Fibroblast of skin of abdomen (primary cell): ENCODE results near the gene ACSF3.
A peak's percentile ranks its signal among the peaks of the same experiment; 100 is the strongest.

ENCODE experiments used
- DNase-seq: peaks from one replicate; pipeline ENCODE4 v3.0.0-alpha.2; 2013

The ACSF3 gene

DNA sequence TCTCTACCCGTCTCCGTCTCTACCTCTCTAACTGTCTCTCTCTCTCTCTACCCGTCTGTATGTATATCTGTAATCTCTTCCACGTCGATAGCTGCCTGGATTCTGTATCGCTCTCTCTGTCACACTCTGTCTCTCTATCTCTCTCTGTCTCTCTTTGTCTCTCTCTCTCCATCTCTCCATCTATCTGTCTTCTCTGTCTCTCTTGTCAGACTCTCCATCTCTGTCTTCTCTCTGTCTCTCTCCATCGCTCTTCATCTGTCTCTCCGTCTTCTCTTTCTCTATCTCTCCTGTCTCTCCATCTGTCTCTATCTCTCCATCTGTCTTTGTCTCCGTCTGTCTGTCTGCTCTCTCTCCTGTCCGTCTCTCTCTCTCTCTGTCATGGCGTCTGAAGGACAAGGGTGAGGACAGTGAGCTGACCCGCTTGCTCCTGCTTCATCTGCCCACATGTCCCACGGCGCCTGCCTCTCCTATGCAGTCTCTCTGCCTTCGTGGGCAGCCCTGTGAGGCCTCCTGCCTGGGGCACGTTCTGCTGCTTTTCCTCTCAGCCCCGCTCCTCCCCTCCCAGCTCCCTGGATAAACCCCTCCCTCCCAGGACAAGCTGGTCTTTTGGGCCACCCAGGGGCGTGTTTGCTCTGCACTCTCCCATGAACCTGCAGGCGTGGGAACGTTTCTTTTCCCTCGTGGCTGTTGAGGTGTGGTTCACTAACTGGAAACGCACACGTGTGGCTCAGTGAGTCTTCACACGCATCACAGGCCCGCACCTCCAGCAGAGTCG, 18.9 kb downstream of the ACSF3 start:
- DNase-seq = no peak

DNA sequence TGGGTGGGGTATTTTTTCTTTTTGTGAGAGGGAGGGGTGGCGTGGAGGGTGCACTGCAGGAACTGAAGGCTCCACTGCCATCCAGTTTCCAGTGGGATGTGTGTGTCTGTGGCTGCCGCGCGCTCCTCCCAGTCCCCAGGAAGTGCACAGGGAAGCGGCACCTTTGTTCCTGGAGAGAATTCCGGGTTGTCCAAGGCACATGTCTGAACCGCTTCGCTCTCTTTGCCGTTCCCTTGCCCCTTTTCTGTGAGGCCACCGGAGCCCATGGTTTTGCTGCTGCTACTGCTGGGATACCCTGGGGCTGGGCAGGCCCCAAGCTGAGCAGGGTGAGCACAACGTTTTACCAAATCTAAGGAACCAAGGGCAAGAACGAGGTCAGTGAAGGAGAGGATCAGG, 19.5 kb downstream of the ACSF3 start:
- DNase-seq = no peak

GRCh38 chr16:89113661-89114060, 20.0 kb downstream of the ACSF3 start:
- DNase-seq = no peak

DNA sequence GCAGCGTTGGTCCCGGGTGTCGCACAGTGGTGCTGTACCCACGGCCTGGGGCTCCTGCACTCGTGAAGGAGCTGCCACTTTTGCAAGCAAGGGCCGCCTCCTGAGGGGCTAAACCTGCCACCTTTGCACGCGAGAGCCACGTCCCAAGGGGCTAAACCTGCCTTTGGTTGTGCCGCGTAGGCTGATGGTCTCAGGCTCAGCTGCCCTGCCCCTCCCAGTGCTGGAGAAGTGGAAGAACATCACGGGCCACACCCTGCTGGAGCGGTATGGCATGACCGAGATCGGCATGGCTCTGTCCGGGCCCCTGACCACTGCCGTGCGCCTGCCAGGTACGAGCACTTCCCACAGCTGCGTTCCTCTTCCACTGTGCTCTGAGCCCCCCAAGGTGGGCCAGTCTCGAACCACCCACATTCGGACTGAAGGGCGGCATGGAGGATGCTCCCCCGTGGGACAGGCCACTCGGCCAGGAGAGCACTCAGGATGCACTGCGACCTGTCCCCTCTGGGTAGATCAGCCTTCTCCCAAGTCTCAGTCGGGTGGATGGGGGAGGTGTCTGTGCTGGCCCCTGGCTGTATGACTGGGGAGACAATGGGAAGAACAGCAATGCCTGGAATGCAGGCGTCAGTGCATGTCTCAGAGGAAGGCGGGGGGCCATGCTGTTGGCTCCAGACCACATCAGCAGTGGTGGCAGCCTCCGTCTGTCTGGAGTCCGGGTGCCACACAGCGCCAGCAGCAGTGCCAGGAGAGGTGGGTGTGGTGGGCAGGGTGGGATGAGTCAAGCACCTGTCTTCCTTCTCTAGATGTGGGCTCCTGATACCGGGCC, 20.7 kb downstream of the ACSF3 start:
- peak; percentile 56 for DNase-seq

DNA sequence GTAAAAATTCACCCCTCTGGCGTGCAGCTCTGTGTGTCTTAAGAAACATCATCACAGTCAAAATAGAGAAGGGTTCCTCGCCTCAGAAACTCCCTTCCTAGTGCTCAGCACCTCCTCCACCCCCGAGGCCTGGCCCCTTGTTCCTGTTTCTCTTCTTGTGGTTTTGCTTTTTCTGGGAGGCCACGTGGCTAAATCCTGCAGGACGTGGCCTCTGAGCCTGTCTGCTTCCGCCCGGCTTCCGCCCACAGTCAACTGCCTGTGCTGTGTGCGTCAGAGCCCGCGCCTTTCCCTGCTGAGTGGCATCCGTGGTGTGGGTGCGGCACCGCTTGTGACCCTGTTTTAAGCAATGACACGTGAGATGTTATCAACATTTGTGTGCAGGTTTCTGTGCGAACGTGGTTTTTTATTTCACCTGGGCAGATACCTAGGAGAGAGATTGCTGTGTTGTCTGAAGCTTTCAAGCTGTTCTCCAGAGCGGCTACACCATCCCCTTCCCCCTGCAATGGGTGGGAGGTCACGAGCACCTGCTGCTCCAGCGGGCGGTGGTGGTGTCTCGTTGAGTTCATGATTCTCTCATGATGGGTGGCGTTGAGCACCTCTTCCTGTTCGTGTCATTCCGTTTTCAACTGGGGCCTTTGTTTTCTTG, 21.7 kb downstream of the ACSF3 start:
- no peak for DNase-seq

- no peak for DNase-seq
Measured at GRCh38 chr16:89116341-89117226, 22.9 kb downstream of the ACSF3 start.

GRCh38 chr16:89117227-89117974, 23.7 kb downstream of the ACSF3 start:
- DNase-seq = no peak

GRCh38 chr16:89117975-89118289, 24.3 kb downstream of the ACSF3 start:
- no peak for DNase-seq

GRCh38 chr16:89118361-89119165, 24.9 kb downstream of the ACSF3 start:
- no peak for DNase-seq

DNA sequence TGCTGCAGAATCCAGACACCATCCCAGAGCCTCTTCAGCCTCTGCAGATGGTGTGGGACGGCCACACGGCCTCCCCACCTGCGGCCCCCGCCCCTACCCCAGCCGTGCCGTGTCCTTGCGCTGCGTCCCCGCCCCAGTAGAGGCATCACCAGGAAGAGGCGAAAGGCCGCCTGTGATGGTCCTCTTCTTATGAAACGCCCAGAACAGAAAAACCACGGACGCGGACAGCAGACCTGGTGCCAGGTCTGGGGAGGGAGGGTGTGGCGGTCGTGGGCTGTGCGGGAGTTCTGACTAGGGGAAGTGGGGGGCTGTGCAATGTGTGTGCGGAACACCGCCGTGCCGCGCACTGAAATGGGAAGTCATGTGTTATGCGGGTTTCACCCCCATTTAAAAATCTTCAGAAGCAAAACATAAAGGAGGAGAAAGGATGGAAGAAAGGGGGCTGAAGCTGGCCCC, 25.5 kb downstream of the ACSF3 start:
- DNase-seq = no peak

GRCh38 chr16:89119661-89120141, 26.0 kb downstream of the ACSF3 start:
- DNase-seq = no peak

DNA sequence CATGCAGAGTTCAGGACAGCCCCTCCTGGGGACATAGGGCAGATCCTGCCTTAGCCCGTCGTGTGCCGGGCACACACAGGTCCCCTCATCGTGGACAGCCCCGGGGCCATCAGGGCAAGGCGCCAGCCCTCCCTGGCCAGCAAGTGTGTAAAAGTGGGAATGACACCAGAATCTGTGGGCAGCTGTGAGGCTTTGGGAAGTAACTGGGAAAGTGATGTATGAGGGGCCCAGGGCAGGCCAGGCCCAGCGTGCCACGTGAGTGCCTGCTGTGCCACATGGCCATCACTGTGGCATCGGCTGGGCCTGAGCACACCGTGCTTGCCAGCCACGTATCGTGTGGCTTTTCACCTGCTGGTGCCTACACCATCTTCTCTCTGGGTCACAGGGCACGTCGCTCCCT, 26.6 kb downstream of the ACSF3 start:
- no peak for DNase-seq

GRCh38 chr16:89120921-89121351, 27.3 kb downstream of the ACSF3 start:
- DNase-seq = no peak

DNA sequence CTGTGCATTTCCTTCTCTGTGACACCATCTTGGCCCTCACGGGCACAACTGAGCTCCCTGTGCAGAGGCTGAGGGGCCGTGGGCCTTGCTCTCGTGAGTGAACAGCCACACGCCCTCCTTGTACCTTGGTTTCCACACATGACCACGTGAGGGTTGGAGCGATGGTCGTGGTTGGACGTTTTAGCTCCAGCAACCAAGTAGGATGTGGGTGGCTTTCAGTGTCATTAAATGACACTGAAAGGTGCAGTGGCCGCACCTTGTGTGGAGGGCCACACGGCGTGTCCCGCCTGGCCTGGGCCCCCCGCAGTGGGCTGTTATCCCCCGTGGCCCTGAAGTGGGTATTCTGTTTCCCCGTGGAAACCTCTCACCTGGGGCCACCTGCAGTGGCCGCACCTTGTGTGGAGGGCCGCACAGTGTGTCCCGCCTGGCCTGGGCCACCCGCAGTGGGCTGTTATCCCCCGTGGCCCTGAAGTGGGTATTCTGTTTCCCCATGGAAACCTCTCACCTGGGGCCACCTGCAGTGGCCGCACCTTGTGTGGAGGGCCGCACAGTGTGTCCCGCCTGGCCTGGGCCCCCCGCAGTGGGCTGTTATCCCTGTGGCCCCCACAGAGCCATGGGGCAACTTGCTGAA, 28.2 kb downstream of the ACSF3 start:
- no peak for DNase-seq

DNA sequence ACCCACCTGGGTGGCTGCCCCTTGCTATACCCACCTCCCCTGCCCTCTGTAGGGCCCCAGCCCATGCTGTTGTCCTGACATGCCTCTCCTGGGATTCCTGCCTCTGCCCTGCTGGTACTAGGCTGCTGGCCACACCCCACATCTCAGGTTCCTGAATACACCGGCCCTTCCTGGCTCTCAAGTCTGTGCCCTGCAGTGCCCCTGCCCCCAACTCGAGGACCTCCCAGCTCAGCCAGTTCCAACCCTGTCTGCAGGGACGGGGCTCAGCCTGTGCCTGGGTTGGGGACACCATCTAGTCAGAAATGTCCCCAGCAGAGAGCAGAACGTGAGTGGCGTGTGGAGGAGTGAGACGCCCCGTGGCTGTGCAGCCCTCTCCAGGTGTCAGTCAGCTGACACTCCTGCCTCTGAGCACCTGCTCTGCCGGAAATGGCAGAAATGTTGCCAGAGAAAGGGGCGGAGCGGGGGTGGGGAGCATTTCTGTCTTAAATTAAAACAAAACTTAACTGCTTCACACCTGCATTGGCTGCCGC, 28.7 kb downstream of the ACSF3 start:
- no peak for DNase-seq

DNA sequence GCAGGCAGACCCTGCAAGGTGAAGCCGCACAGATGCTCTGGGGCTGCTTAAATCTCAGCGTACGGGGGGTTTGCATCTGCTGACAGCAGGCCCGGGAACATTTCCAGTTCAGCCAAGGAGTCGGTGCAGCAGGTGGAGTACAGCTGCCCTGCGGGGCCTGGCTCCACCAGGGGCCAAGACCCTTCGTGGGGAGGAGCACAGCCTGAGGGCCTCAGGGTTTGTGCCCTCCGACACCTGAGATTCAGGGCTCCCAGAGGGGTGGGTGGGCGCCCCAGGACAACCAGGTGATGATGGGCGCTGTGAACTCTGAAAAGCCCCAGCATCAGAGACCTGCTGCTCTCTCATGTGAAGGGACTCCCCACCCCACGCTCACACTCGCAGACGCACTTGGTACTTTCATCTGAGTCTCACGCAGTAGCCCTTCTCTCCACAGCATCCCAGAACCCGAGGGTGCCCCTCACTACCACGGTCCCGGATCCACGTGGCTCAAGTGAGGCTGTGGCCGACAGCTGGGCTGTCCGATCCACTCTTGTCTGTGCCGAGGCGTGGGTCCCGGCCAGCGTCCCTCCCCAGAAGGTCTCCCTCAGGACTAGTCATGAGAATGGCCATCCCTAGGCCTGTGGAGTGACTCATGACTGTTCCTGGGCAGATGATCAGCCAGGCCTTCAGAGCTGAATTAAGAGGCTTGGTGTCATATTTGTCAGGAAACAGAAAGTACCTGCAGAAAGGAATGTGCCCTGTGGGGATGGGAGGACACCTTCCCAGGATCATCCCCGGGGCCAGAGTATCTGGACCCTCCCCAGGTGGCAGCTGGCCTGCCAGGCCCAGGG, 29.6 kb downstream of the ACSF3 start:
- DNase-seq = no peak

DNA sequence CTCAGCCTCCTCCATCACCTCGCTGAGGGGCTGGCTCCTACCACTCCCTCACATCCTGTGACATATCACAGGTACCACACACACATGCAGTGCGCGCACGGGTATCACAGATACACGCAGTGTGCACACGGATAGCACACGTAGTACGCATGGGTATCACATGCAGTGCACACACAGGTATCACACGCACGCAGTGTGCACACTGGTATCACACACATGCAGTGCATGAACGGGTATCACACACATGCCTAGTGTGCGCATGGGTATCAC, 30.1 kb downstream of the ACSF3 start:
- no peak for DNase-seq

DNA sequence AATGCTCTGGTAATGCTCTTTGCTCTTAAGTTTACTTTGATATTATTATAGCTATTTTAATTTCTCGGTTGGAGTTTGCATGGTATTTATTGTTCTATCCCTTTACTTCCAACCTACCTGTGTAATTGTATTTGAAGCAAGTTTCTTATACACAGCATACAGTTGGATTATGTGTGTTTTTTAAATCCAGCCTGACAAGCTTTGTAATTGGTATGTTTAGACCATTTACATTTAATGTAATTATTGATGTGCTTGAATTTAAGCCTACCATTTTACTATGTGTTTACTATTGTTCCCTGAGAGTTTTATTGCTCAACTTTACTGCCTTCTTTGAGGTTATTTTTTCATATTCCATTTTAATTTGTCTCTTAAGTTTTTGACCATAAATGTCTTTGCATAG, 35.7 kb downstream of the ACSF3 start:
- DNase-seq = no peak

DNA sequence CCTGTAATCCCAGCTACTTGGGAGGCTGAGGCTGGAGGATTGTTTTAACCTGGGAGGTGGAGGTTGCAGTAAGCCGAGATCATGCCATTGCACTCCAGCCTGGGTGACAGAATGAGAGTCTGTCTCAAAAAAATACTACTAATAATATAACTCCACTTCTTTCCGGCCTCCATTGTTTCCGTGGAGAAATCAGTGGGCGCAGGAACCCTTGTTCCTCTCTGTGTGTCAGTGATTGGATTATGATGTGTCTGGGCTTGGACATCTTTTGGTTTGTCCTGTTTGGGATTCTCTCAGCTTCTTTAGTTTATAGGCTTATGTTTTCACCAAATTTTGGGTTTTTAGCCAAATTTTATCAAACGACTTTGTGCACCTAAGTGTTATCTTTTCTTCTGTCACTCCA, 36.8 kb downstream of the ACSF3 start:
- DNase-seq = no peak
